Measurements from ENCODE around the gene THAP7.
"Not testable (repeated sequence)": the region's sequence is repeated elsewhere in the genome, so short reads cannot be mapped to it uniquely, and the experiment has no call there.

THAP7 gene

GRCh38 chr22:21012446-21013407, 10.8 kb upstream of the THAP7 start:
- no peak for DNase-seq (ENCODE audit: low read depth)

GRCh38 chr22:21010426-21011113, 8.7 kb upstream of the THAP7 start:
- no peak for DNase-seq (ENCODE audit: low read depth)

- peak; percentile 70 for DNase-seq (ENCODE audit: low read depth)
These were observed 7.9 kb upstream of the THAP7 start for GRCh38 chr22:21009638-21010425.

GRCh38 chr22:21009208-21009607, 7.3 kb upstream of the THAP7 start:
- not testable (repeated sequence) for DNase-seq (ENCODE audit: low read depth)

GRCh38 chr22:21003782-21004181, 1.9 kb upstream of the THAP7 start:
- no peak for DNase-seq (ENCODE audit: low read depth)

GRCh38 chr22:21000987-21001600, 824 bp downstream of the THAP7 start:
- DNase-seq (ENCODE audit: low read depth): no peak

GRCh38 chr22:21000207-21000986, 1.5 kb downstream of the THAP7 start:
- no peak for DNase-seq (ENCODE audit: low read depth)

GRCh38 chr22:20999350-21000206, 2.3 kb downstream of the THAP7 start:
- no peak for DNase-seq (ENCODE audit: low read depth)

- peak; percentile 24 for DNase-seq (ENCODE audit: low read depth)
These were observed 3.2 kb downstream of the THAP7 start for GRCh38 chr22:20998411-20999336.

- DNase-seq (ENCODE audit: low read depth): no peak
These were observed 4.2 kb downstream of the THAP7 start for GRCh38 chr22:20997536-20998257.

- no peak for DNase-seq (ENCODE audit: low read depth)
These were observed 5.1 kb downstream of the THAP7 start for GRCh38 chr22:20996598-20997535.

GRCh38 chr22:20996031-20996410, 5.9 kb downstream of the THAP7 start:
- DNase-seq (ENCODE audit: low read depth): no peak

- no peak for DNase-seq (ENCODE audit: low read depth)
These were observed 6.4 kb downstream of the THAP7 start for GRCh38 chr22:20995329-20996030.

- no peak for DNase-seq (ENCODE audit: low read depth)
These were observed 7.0 kb downstream of the THAP7 start for GRCh38 chr22:20994902-20995241.

- DNase-seq (ENCODE audit: low read depth): no peak
These were observed 7.6 kb downstream of the THAP7 start for GRCh38 chr22:20994128-20994901.

All from amniotic epithelial cell (primary cell).